CD4-positive, CD25-positive, alpha-beta regulatory T cell (primary cell): ENCODE measurements around the gene FAM13C. TPM values are rescaled to one million over a fixed set of nuclear protein-coding genes. Genes with fewer than 3 reads are reported as not detected.

Experiments used
- ATAC-seq, 2 donors: fragments of 150-1000 bp; cut with Tn5 transposase; one replicate each; pipeline ENCODE4 v1.10.0; 2021; ENCODE audit warnings: low read depth in 2 of 2, moderate number of reproducible peaks in 2 of 2, moderate library complexity in 1 of 2
- DNase-seq, 3 donors: peaks; one replicate each; pipeline versions ENCODE4 v3.0.0 to v3.0.0-alpha.2; 2012 to 2022; ENCODE audit warnings: mixed read lengths in 1 of 3
- H3K27ac ChIP-seq: one replicate; pipeline ENCODE4 v1.7.0; 2013; ENCODE audit warnings: mild to moderate bottlenecking, low read length; ENCODE audit not compliant: insufficient read depth, poor library complexity, severe bottlenecking
- H3K27me3 ChIP-seq: one replicate; pipeline ENCODE4 v1.7.0; 2013; ENCODE audit warnings: low read length; ENCODE audit not compliant: control insufficient read depth, insufficient read depth
- H3K36me3 ChIP-seq: one replicate; pipeline ENCODE4 v1.7.0; 2013; ENCODE audit warnings: mild to moderate bottlenecking, low read length, moderate library complexity; ENCODE audit not compliant: control insufficient read depth, insufficient read depth
- H3K4me1 ChIP-seq: 2 replicates; pipeline ENCODE4 v1.7.0; 2013; ENCODE audit warnings: mild to moderate bottlenecking, low read length; ENCODE audit not compliant: insufficient read depth, control insufficient read depth, poor library complexity, severe bottlenecking
- H3K4me3 ChIP-seq: one replicate; pipeline ENCODE4 v1.7.0; 2013; ENCODE audit warnings: low read depth, mild to moderate bottlenecking, low read length, moderate library complexity
- H3K9me3 ChIP-seq, 2 experiments: 1 replicate in 1 of 2; 2 replicates in 1 of 2; pipeline ENCODE4 v1.7.0; 2013; ENCODE audit warnings: low read length in 2 of 2, mild to moderate bottlenecking in 1 of 2, moderate library complexity in 1 of 2; ENCODE audit not compliant: control insufficient read depth in 2 of 2
- H3K27ac Mint-ChIP-seq, 3 donors: one replicate each; pipeline ENCODE4 v1.8.0; 2020 to 2022; ENCODE audit warnings: mild to moderate bottlenecking in 3 of 3, mixed read lengths in 3 of 3, moderate library complexity in 2 of 3
- H3K27me3 Mint-ChIP-seq: one replicate; pipeline ENCODE4 v1.8.0; 2022; ENCODE audit warnings: mild to moderate bottlenecking, mixed read lengths
- H3K36me3 Mint-ChIP-seq: one replicate; pipeline ENCODE4 v1.8.0; 2020; ENCODE audit warnings: mixed read lengths
- H3K4me1 Mint-ChIP-seq, 4 donors: one replicate each; pipeline ENCODE4 v1.8.0; 2020 to 2022; ENCODE audit warnings: mixed read lengths in 4 of 4, mild to moderate bottlenecking in 1 of 4
- H3K4me3 Mint-ChIP-seq, 4 donors: one replicate each; pipeline ENCODE4 v1.8.0; 2020 to 2022; ENCODE audit warnings: mild to moderate bottlenecking in 4 of 4, mixed read lengths in 4 of 4, moderate library complexity in 3 of 4
- H3K9me3 Mint-ChIP-seq, 7 donors: one replicate each; pipeline ENCODE4 v1.8.0; 2020 to 2022; ENCODE audit warnings: mixed read lengths in 7 of 7, mild to moderate bottlenecking in 3 of 7, moderate library complexity in 2 of 7
- polyA plus RNA-seq, 4 donors: library from polyadenylated mRNA; unstranded; fragments of 300-500 nt; fragmentation: Illumina TruSeq; gene quantifications; one replicate each; pipeline ENCODE4 v1.2.3, GENCODE V29; 2021
- total RNA-seq: library from RNA; stranded (reverse); gene quantifications from one replicate; pipeline ENCODE4 v1.2.3, GENCODE V29; 2022

The FAM13C gene
- total and polyA plus RNA-seq, 5 donors from 2014 or later = not detected

GRCh38 chr10:59206204-59206720, 156.1 kb downstream of the FAM13C start:
- ATAC-seq (no peak), DNase-seq (no peak)
- Mint-ChIP-seq H3K36me3 (no peaks in the 10 kb centered on the region), H3K4me3 (no peak overlapping the region), H3K27me3 (no peaks in the 10 kb centered on the region), H3K27ac (no peak overlapping the region), H3K4me1 (no peaks in the 10 kb centered on the region), H3K9me3 (peaks cover 0 to 9% (median 2%) of the 10 kb centered on the region in 7 donors)
- H3K4me1 ChIP-seq = no peaks in the 10 kb centered on the region
- H3K9me3 ChIP-seq = no peaks in the 10 kb centered on the region
- H3K36me3 ChIP-seq = no peaks in the 10 kb centered on the region
- no peaks in the 10 kb centered on the region for H3K27me3 ChIP-seq
- H3K4me3 ChIP-seq = no peak overlapping the region
- no peak overlapping the region for H3K27ac ChIP-seq

Other genes with a start within 250 kb of the FAM13C start
- gene PHYHIPL, start 185.9 kb downstream of the FAM13C start, total RNA-seq = not detected
- gene PHYHIPL, start 185.9 kb downstream of the FAM13C start, polyA plus RNA-seq = not detected